Type B pancreatic cell (in vitro differentiated cells): Measurements from ENCODE around the gene SLC16A10. TPM values are rescaled to one million over a fixed set of nuclear protein-coding genes. Genes with fewer than 3 reads are reported as not detected.

Experiments used
- DNase-seq: peaks from one replicate; pipeline ENCODE4 v3.0.0; 2021; ENCODE audit warnings: mixed read lengths; ENCODE audit not compliant: unreplicated experiment; ENCODE audit errors: extremely low spot score
- H3K27ac Mint-ChIP-seq: 2 replicates; pipeline ENCODE4 v1.8.0; 2021; ENCODE audit warnings: mild to moderate bottlenecking, mixed read lengths
- H3K27me3 Mint-ChIP-seq: 2 replicates; pipeline ENCODE4 v1.8.0; 2021; ENCODE audit warnings: mixed read lengths
- H3K36me3 Mint-ChIP-seq: 2 replicates; pipeline ENCODE4 v1.8.0; 2021; ENCODE audit warnings: mixed read lengths
- H3K4me1 Mint-ChIP-seq: one replicate; pipeline ENCODE4 v1.8.0; 2021; ENCODE audit warnings: mixed read lengths; ENCODE audit not compliant: unreplicated experiment
- H3K4me3 Mint-ChIP-seq: 2 replicates; pipeline ENCODE4 v1.8.0; 2021; ENCODE audit warnings: mild to moderate bottlenecking, mixed read lengths
- H3K9me3 Mint-ChIP-seq: 2 replicates; pipeline ENCODE4 v1.8.0; 2021; ENCODE audit warnings: mixed read lengths
- long read RNA-seq: library from polyadenylated mRNA; unstranded; transcript quantifications from one replicate; pipeline ENCODE4 v2.0.0, GENCODE V29; 2020
- total RNA-seq: library from RNA; stranded (reverse); gene quantifications from 2 replicates; pipeline ENCODE4 v1.2.1, GENCODE V29; 2021; ENCODE audit warnings: low replicate concordance
- TF ChIP-seq, protein P1 (sequence below): fragments of 200-600 bp; sonication (generic); conservative IDR thresholded peaks from 2 replicates; pipeline ENCODE4 v1.5.0; 2021; ENCODE audit warnings: antibody characterized with exemption, mild to moderate bottlenecking

SLC16A10 gene, protein sequence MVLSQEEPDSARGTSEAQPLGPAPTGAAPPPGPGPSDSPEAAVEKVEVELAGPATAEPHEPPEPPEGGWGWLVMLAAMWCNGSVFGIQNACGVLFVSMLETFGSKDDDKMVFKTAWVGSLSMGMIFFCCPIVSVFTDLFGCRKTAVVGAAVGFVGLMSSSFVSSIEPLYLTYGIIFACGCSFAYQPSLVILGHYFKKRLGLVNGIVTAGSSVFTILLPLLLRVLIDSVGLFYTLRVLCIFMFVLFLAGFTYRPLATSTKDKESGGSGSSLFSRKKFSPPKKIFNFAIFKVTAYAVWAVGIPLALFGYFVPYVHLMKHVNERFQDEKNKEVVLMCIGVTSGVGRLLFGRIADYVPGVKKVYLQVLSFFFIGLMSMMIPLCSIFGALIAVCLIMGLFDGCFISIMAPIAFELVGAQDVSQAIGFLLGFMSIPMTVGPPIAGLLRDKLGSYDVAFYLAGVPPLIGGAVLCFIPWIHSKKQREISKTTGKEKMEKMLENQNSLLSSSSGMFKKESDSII
- 16.9 and 25.6 TPM in 2 replicates for total RNA-seq
- long read RNA-seq, partial matches to known transcripts: 5 of 8 reads
- long read RNA-seq, other reads (novel, unspliced or antisense): 1 of 8 reads

DNA sequence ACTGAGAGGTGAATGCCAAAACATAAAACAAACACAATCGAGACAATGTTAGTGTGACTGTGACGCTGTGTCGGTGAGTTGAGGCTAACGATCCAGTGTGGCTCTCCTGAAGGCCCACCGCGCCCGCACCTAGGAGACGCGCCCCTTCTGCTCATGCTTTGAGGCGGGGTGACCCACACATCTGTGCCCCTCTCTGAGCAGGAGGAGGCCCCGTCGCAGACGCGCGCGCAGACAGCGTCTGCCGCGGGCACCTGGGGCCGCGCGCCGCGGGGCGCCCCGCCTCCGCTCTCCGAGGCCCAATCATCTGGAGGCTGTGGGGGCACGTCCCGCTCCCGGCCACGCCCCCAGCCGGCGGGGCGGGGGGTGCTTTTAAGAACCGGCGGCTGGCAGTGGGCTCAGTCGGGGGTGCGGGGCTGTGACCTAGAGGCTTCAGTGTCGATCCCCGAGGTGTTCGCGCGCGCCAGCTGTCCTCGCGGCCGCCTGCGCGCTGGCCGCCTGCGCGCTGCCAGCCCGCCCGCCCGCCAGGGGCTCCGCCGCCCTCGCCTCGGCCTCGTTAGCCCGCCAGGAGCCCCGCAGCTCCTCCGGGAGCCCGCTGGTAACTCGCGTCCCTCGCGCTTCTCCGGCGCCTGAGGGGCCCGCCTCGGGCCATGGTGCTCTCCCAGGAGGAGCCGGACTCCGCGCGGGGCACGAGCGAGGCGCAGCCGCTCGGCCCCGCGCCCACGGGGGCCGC lies at the start of gene SLC16A10:
TSS of gene SLC16A10 (plus strand) at position 398 of the 730 bp plus-strand sequence. CDS start at position 648, 250 bp downstream.
- Mint-ChIP-seq H3K4me1 (peaks cover 23% of the 10 kb centered on the region), H3K36me3 (no peaks in the 10 kb centered on the region), H3K4me3 (peak within 1 kb of the TSS; percentile 92), H3K27me3 (peaks cover 32% of the 10 kb centered on the region), H3K27ac (peak within 1 kb of the TSS; percentile 78), H3K9me3 (no peaks in the 10 kb centered on the region)
- DNase-seq: peak; percentile 74
- TF ChIP-seq, protein P1, sequence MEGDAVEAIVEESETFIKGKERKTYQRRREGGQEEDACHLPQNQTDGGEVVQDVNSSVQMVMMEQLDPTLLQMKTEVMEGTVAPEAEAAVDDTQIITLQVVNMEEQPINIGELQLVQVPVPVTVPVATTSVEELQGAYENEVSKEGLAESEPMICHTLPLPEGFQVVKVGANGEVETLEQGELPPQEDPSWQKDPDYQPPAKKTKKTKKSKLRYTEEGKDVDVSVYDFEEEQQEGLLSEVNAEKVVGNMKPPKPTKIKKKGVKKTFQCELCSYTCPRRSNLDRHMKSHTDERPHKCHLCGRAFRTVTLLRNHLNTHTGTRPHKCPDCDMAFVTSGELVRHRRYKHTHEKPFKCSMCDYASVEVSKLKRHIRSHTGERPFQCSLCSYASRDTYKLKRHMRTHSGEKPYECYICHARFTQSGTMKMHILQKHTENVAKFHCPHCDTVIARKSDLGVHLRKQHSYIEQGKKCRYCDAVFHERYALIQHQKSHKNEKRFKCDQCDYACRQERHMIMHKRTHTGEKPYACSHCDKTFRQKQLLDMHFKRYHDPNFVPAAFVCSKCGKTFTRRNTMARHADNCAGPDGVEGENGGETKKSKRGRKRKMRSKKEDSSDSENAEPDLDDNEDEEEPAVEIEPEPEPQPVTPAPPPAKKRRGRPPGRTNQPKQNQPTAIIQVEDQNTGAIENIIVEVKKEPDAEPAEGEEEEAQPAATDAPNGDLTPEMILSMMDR: peak; percentile 42

DNA sequence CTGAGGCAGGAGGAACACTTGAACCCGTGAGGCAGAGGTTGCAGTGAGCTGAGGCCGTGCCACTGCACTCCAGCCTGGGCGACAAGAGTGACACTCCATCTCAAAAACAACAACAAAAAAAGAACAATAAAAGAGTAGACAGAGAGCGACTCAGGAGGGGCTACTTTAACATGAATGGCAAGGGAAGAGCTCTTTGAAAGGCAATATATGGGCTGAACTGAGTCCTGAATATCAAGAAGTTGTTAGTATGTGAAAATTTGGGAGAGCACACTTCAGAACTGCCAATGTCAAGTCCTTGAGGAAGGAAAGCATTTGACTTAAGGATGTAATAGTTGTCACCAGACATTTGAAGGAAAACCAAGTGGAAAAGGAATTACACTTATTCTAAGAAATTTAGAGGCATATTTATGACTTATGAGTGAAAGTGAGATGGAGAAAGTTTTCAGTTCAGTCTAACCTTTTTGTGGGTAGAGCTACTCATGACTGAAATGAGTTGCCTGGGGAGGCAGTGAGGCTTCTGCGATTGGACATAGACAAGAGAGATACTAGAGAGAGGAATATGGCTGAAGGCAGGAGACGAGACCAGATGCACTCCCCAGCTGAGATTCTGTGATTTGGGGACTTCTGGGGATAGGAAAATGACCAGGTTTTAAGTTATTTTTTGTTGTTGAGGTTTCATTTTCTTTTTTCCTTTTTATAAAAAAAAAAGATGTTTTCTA lies 48.6 kb upstream of the SLC16A10 start:
- H3K27ac Mint-ChIP-seq: no peak overlapping the region
- no peaks in the 10 kb centered on the region for H3K27me3 Mint-ChIP-seq
- DNase-seq: no peak
- H3K9me3 Mint-ChIP-seq: no peaks in the 10 kb centered on the region
- H3K4me1 Mint-ChIP-seq: peaks cover 6% of the 10 kb centered on the region
- no peaks in the 10 kb centered on the region for H3K36me3 Mint-ChIP-seq
- no peak overlapping the region for H3K4me3 Mint-ChIP-seq
- TF ChIP-seq, protein P1: no peak

DNA sequence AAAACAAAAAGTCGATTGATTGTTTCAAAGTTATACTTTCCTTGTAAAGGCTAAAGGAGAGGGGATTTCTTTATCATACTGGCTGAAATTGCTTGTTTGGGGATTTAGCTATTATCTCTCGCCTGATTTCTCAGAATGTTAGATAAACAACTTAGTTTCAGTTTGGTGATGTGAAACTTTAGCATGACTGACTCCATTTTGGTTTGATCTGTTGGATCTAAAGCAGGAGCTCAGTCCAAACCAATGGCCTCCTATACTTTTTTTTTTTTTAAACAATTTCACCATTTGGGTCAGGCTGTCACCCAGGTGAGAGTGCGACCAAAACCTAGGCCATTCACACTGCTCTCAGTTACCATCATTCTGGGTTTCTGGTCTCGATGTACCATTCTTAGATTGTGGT lies 45.4 kb upstream of the SLC16A10 start:
- DNase-seq: no peak
- Mint-ChIP-seq H3K4me3 (no peak overlapping the region), H3K36me3 (no peaks in the 10 kb centered on the region), H3K4me1 (no peaks in the 10 kb centered on the region), H3K9me3 (no peaks in the 10 kb centered on the region), H3K27me3 (no peaks in the 10 kb centered on the region), H3K27ac (no peak overlapping the region)
- TF ChIP-seq, protein P1: no peak

DNA sequence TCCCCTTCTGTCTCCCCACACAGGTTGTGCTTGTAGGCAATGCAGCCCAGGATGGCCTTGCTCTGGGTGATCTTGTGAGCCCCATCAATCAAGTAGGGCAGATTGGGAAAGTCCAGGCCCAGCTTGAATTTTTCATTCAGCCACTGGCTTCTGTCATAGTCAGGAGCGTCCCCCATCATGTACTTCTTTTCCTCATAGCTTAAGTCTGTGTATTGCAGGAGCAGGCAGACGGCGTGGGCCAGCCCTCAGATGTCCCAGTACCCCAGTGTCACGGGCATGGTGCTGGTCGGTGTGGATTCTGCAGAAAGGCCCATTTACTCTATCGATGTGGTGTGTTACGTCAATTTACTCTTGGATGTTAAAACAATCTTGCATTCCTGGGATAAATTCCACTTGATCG lies 40.1 kb upstream of the SLC16A10 start:
- TF ChIP-seq, protein P1: no peak
- DNase-seq: no peak
- H3K27me3 Mint-ChIP-seq: no peaks in the 10 kb centered on the region
- H3K4me1 Mint-ChIP-seq: no peaks in the 10 kb centered on the region
- H3K27ac Mint-ChIP-seq: no peak overlapping the region
- no peaks in the 10 kb centered on the region for H3K36me3 Mint-ChIP-seq
- H3K9me3 Mint-ChIP-seq: no peaks in the 10 kb centered on the region
- H3K4me3 Mint-ChIP-seq: no peak overlapping the region
